ENCODE measurements around the gene SLC50A1.

GRCh38 chr1:155094622-155094948 lies 41.1 kb upstream of the SLC50A1 start:
- TF ChIP-seq CTCF (IDR thresholded peaks at IDR 0.05; ENCODE audit: insufficient read depth, low read length) (no peak), POLR2AphosphoS5 (IDR thresholded peaks at IDR 0.05; ENCODE audit: low read depth) (no peak)

All from HL-60 (cell line).